GM12878 (cell line): Measurements from ENCODE around the gene CD180.
A peak's percentile ranks its signal among the peaks of the same experiment; 100 is the strongest.

Source experiments
- CBFB ChIP-seq: IDR thresholded peaks from 2 replicates; pipeline ENCODE4 v1.6.1; 2016; ENCODE audit warnings: antibody characterized with exemption, low read depth
- CTCF ChIP-seq, 3 experiments: IDR thresholded peaks in 2 of 3; conservative IDR thresholded peaks in 1 of 3; 2 replicates each; pipeline ENCODE4 v1.5.1; 2011; ENCODE audit warnings: low read depth in 3 of 3, low read length in 3 of 3, mild to moderate bottlenecking in 3 of 3, control low read depth in 2 of 3, moderate library complexity in 2 of 3, inconsistent platforms in 1 of 3, mixed read lengths in 1 of 3; ENCODE audit not compliant: control insufficient read depth in 2 of 3, insufficient read depth in 1 of 3; ENCODE audit errors: extremely low read depth in 1 of 3
- EGR1 ChIP-seq, 2 experiments: IDR thresholded peaks; 1 replicate in 1 of 2; 2 replicates in 1 of 2; pipeline ENCODE4 v1.6.1; 2011 to 2012; ENCODE audit warnings: low read depth in 2 of 2, low read length in 2 of 2, borderline replicate concordance in 1 of 2, mild to moderate bottlenecking in 1 of 2, moderate library complexity in 1 of 2
- MXI1 ChIP-seq: fragments of 150-350 bp; IDR thresholded peaks from 2 replicates; pipeline ENCODE4 v1.6.1; 2011; ENCODE audit warnings: low read depth, mild to moderate bottlenecking, inconsistent platforms, low read length, improper control_type of control experiment
- POLR2A ChIP-seq: IDR thresholded peaks from 2 replicates; pipeline ENCODE4 v1.6.1; 2011; ENCODE audit warnings: low read depth, mild to moderate bottlenecking, low read length
- RAD51 ChIP-seq: fragments of 450-650 bp; IDR thresholded peaks from 2 replicates; pipeline ENCODE4 v1.6.1; 2016; ENCODE audit warnings: moderate library complexity, mild to moderate bottlenecking, inconsistent platforms
- RCOR1 ChIP-seq: conservative IDR thresholded peaks from 2 replicates; pipeline ENCODE4 v1.6.1; 2012; ENCODE audit warnings: low read depth, low read length, improper control_type of control experiment
- REST ChIP-seq: IDR thresholded peaks from 2 replicates; pipeline ENCODE4 v1.6.1; 2012; ENCODE audit warnings: mild to moderate bottlenecking, low read depth, low read length
- SP1 ChIP-seq: IDR thresholded peaks from one replicate; pipeline ENCODE4 v1.6.1; 2011; ENCODE audit warnings: low read depth, low read length
- SUZ12 ChIP-seq: fragments of 200-600 bp; sonication (generic); IDR thresholded peaks from one replicate; pipeline ENCODE4 v1.6.1; 2018; ENCODE audit warnings: antibody characterized with exemption, mild to moderate bottlenecking; ENCODE audit not compliant: unreplicated experiment
- TAF1 ChIP-seq: IDR thresholded peaks from 2 replicates; pipeline ENCODE4 v1.6.1; 2011; ENCODE audit warnings: mild to moderate bottlenecking, low read depth, low read length, borderline replicate concordance
- YY1 ChIP-seq: IDR thresholded peaks from 2 replicates; pipeline ENCODE4 v1.6.1; 2011; ENCODE audit warnings: low read depth, mild to moderate bottlenecking, low read length

- TF ChIP-seq CBFB (no peak), SP1 (no peak), CTCF (IDR thresholded peaks at IDR 0.05 in 2 of 3, conservative IDR thresholded peaks at IDR 0.05 in 1 of 3; ENCODE audit: control insufficient read depth in 2 of 3, extremely low read depth in 1 of 3, insufficient read depth in 1 of 3, low read depth in 3 of 3, low read length in 3 of 3) (peak; percentile 74 to 80 (median 79)), POLR2A (no peak), REST (no peak), TAF1 (no peak), MXI1 (no peak), YY1 (0 out of 2 replicates have a peak, but pooled peaks have one; percentile 28), RCOR1 (no peak), RAD51 (no peak), SUZ12 (no peak), EGR1 (IDR thresholded peaks at IDR 0.05; ENCODE audit: borderline replicate concordance in 1 of 2, low read depth in 2 of 2, low read length in 2 of 2) (no peak)
These were observed 39.5 kb downstream of the CD180 start for GRCh38 chr5:67156976-67157583.
